NB4 (cell line): ENCODE measurements around the gene PTTG2.

Source experiments
- DNase-seq: peaks from one replicate; pipeline ENCODE4 v3.0.0; 2010; ENCODE audit warnings: low read depth
- H3K4me3 ChIP-seq: one replicate; pipeline ENCODE4 v1.5.1; 2011; ENCODE audit warnings: mild to moderate bottlenecking, low read depth, low read length, moderate library complexity
- MYC ChIP-seq: IDR thresholded peaks from 2 replicates; pipeline ENCODE4 v1.6.1; 2011; ENCODE audit warnings: low read depth, low read length
- POLR2A ChIP-seq: IDR thresholded peaks from 2 replicates; pipeline ENCODE4 v1.6.1; 2011; ENCODE audit warnings: mild to moderate bottlenecking; ENCODE audit not compliant: insufficient read length; ENCODE audit errors: extremely low read depth
- TF ChIP-seq, protein P1 (sequence below): IDR thresholded peaks from 2 replicates; pipeline ENCODE4 v1.6.1; 2011; ENCODE audit warnings: low read depth, low read length
- TF ChIP-seq, protein P2 (sequence below): IDR thresholded peaks from one replicate; pipeline ENCODE4 v1.5.1; 2012; ENCODE audit warnings: low read depth, low read length

Gene PTTG2

DNA sequence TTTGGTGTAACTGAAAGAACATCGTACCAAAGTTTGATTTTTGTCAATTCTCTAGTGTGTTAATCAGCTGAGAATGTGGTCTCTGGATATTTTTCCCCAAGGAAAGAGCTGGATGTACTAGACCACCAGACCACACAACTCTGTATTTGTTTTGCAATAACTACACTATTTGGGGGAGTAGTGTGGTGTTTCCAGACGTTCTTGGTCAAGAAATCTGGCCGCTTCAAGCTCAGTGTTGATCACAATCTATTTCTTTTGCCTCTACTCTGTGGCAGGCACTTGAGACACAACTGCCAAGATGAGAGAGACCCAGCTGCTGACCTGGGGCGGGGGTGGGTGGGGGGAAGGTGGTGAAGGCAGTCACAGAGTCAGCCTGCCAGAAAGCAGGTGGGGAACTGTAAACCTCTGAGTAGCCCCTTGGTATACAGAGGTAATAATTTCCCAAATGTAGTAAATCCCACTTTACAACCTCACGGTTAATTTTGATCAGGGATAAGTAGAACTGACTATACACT is 30.6 kb downstream of the PTTG2 start:
- TF ChIP-seq, protein P1, sequence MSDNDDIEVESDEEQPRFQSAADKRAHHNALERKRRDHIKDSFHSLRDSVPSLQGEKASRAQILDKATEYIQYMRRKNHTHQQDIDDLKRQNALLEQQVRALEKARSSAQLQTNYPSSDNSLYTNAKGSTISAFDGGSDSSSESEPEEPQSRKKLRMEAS: no peak
- TF ChIP-seq MYC: no peak
- peak; percentile 81 for DNase-seq
- peak overlapping the region; percentile 39 for H3K4me3 ChIP-seq

DNA sequence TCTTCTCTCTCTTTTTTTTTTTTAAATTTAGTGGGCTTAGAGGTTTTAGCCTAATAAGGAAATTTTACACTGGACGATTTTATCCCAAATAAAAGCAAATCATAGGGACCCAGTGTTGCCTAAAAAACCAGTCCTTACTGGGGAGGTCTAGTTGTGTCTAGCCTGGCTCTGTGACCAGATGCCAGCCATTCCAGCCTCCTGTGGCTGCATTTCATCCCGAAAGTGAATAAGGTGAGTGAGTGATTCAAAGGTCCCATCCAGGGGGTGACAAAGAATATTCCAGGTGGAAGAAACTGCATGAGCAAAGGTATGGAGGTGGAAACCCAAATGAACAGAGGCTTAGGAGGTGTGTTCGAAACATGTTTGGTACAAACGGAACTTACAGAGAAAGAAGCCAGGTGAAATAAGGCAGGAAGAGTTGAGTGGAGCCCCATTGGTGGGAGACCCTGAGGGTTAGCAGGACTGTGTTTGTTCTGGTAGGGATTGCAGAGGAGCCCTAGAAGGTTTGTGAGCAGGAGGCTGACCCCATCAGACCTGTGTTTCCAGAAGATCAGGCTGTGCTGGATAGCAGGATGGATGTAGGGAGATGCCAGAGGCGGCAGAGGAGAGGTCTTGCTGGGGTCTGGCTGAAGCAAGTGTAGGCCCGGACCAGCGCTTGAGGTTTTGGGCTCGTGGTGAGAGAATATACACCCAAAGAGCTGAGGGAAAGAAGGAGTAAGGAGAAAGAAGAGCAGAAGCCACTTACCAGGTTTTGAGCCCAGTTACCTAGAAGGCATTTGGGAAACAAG is 31.6 kb downstream of the PTTG2 start:
- H3K4me3 ChIP-seq: no peak overlapping the region
- no peak for DNase-seq
- TF ChIP-seq, protein P2, sequence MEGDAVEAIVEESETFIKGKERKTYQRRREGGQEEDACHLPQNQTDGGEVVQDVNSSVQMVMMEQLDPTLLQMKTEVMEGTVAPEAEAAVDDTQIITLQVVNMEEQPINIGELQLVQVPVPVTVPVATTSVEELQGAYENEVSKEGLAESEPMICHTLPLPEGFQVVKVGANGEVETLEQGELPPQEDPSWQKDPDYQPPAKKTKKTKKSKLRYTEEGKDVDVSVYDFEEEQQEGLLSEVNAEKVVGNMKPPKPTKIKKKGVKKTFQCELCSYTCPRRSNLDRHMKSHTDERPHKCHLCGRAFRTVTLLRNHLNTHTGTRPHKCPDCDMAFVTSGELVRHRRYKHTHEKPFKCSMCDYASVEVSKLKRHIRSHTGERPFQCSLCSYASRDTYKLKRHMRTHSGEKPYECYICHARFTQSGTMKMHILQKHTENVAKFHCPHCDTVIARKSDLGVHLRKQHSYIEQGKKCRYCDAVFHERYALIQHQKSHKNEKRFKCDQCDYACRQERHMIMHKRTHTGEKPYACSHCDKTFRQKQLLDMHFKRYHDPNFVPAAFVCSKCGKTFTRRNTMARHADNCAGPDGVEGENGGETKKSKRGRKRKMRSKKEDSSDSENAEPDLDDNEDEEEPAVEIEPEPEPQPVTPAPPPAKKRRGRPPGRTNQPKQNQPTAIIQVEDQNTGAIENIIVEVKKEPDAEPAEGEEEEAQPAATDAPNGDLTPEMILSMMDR: no peak
- TF ChIP-seq, protein P1: no peak
- TF ChIP-seq POLR2A (no peak), MYC (no peak)

GRCh38 chr4:37993806-37994205 is 33.6 kb downstream of the PTTG2 start:
- H3K4me3 ChIP-seq: no peak overlapping the region
- no peak for DNase-seq
- TF ChIP-seq, protein P1: no peak
- TF ChIP-seq, protein P2: no peak
- TF ChIP-seq POLR2A (no peak), MYC (no peak)

GRCh38 chr4:37994569-37994968 is 34.4 kb downstream of the PTTG2 start:
- no peak for DNase-seq
- no peak overlapping the region for H3K4me3 ChIP-seq
- TF ChIP-seq POLR2A (no peak), MYC (no peak)
- TF ChIP-seq, protein P2: no peak
- TF ChIP-seq, protein P1: no peak

DNA sequence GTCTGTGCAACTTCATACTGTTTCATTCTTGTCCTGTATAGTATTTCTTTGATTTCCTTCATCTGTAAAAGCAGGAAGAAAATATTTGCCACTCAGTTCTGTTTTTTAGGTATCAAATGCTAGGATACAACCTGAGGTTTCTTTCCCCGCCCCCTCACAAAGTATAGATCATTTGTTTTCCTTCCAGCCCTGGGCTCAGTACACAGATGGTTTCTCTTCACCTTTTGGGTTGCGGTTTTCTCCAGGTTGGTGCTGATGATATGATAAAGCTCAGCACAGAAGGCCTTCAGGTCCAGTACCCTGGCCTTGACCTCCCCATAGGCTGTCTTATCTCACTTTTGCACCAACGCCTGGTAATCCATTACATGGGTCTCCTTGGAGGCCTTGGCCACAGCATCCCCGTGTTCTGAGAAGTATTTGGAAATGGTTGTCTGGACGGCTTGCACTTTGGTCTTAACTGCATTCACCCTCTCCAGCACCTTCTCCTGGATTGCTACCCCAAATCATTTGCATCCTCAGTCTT is 35.2 kb downstream of the PTTG2 start:
- H3K4me3 ChIP-seq: no peak overlapping the region
- TF ChIP-seq POLR2A (no peak), MYC (no peak)
- TF ChIP-seq, protein P2: no peak
- TF ChIP-seq, protein P1: no peak
- DNase-seq: no peak

- DNase-seq: no peak
- TF ChIP-seq, protein P1: no peak
- TF ChIP-seq POLR2A (no peak), MYC (no peak)
- TF ChIP-seq, protein P2: no peak
- H3K4me3 ChIP-seq: no peak overlapping the region
These were observed 36.0 kb downstream of the PTTG2 start for GRCh38 chr4:37995981-37996775.
